SKM-1 treated with dmso at 0.1 percent for 144 hours (cell line): ENCODE data around the gene CDH23.
A peak's percentile ranks its signal among the peaks of the same experiment; 100 is the strongest.
"Not testable (repeated sequence)": the region's sequence is repeated elsewhere in the genome, so short reads cannot be mapped to it uniquely, and the experiment has no call there.

Experiments
- DNase-seq: peaks from one replicate; lab custom pipeline; 2025; ENCODE audit not compliant: unreplicated experiment; lab: John Stamatoyannopoulos, UW

Gene CDH23

GRCh38 chr10:71597821-71598498, 201.2 kb downstream of the CDH23 start:
- DNase-seq: peak; percentile 90

GRCh38 chr10:71598621-71599055, 201.9 kb downstream of the CDH23 start:
- no peak for DNase-seq

- DNase-seq: no peak
Measured at GRCh38 chr10:71599518-71599917, 202.8 kb downstream of the CDH23 start.

GRCh38 chr10:71600242-71600641, 203.5 kb downstream of the CDH23 start:
- not testable (repeated sequence) for DNase-seq

GRCh38 chr10:71600849-71601248, 204.1 kb downstream of the CDH23 start:
- no peak for DNase-seq

GRCh38 chr10:71601273-71601672, 204.6 kb downstream of the CDH23 start:
- no peak for DNase-seq

- no peak for DNase-seq
Measured at GRCh38 chr10:71603150-71603549, 206.4 kb downstream of the CDH23 start.

- no peak for DNase-seq
Measured at GRCh38 chr10:71603754-71604153, 207.0 kb downstream of the CDH23 start.

GRCh38 chr10:71604324-71605018, 207.8 kb downstream of the CDH23 start:
- DNase-seq: no peak

GRCh38 chr10:71605263-71605962, 208.7 kb downstream of the CDH23 start:
- no peak for DNase-seq

GRCh38 chr10:71606257-71607081, 209.7 kb downstream of the CDH23 start:
- DNase-seq: no peak

- no peak for DNase-seq
Measured at GRCh38 chr10:71607082-71607443, 210.3 kb downstream of the CDH23 start.

- DNase-seq: peak; percentile 64
Measured at GRCh38 chr10:71608819-71609768, 212.4 kb downstream of the CDH23 start.

GRCh38 chr10:71610651-71611050, 213.9 kb downstream of the CDH23 start:
- DNase-seq: no peak

GRCh38 chr10:71611131-71611530, 214.4 kb downstream of the CDH23 start:
- DNase-seq: no peak

GRCh38 chr10:71611709-71612422, 215.1 kb downstream of the CDH23 start:
- no peak for DNase-seq

GRCh38 chr10:71613261-71613777, 216.6 kb downstream of the CDH23 start:
- DNase-seq: peak; percentile 8

- DNase-seq: no peak
Measured at GRCh38 chr10:71613877-71614276, 217.2 kb downstream of the CDH23 start.

- DNase-seq: no peak
Measured at GRCh38 chr10:71614946-71615345, 218.2 kb downstream of the CDH23 start.
